Activated T-cell treated with anti-CD3 and anti-CD28 coated beads, Interleukin-2, amount 50 U/mL, for 4 hours (primary cell): Measurements from ENCODE around the gene MYLK4. TPM values are rescaled to one million over a fixed set of nuclear protein-coding genes. Genes with fewer than 3 reads are reported as not detected.

Source experiments
- ATAC-seq, 2 donors: fragments of 200-7000 bp; cut with Tn5 transposase; one replicate each; pipeline ENCODE4 v1.10.0; 2021
- DNase-seq: peaks from one replicate; pipeline ENCODE4 v3.0.0-alpha.2; 2020
- H3K27me3 Mint-ChIP-seq: one replicate; pipeline ENCODE4 v1.8.0; 2021; ENCODE audit warnings: low read depth, mixed read lengths
- H3K36me3 Mint-ChIP-seq: one replicate; pipeline ENCODE4 v1.8.0; 2022; ENCODE audit warnings: mixed read lengths; ENCODE audit not compliant: insufficient read depth
- H3K4me1 Mint-ChIP-seq: one replicate; pipeline ENCODE4 v1.8.0; 2021; ENCODE audit warnings: low read depth, mixed read lengths
- H3K4me3 Mint-ChIP-seq: one replicate; pipeline ENCODE4 v1.8.0; 2021; ENCODE audit warnings: mild to moderate bottlenecking, moderate library complexity, mixed read lengths
- H3K9me3 Mint-ChIP-seq: one replicate; pipeline ENCODE4 v1.8.0; 2021; ENCODE audit warnings: mixed read lengths
- total RNA-seq, 3 donors: library from RNA; stranded (reverse); gene quantifications; one replicate each; pipeline ENCODE4 v1.2.1, GENCODE V29; 2021

The MYLK4 gene
- total RNA-seq, 3 donors from 2014 or later: 0.08 to 0.18 (median 0.11) TPM

DNA sequence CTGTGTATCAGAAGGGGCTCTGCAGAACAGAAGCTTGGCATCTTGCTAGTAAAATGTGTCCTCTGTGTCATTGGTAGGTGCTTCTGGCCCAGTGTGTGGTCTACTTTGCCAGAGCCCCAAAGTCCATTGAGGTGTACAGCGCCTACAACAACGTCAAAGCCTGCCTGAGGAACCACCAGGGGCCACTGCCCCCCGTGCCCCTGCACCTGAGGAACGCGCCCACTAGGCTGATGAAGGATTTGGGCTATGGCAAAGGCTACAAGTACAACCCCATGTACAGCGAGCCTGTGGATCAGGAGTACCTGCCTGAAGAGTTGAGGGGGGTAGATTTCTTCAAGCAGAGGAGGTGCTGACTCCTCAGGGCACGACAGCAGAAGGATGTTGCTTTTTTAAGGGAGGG lies 34.2 kb upstream of the MYLK4 start:
- Mint-ChIP-seq H3K27me3 (no peaks in the 10 kb centered on the region), H3K36me3 (peaks cover 29% of the 10 kb centered on the region), H3K4me3 (no peak overlapping the region), H3K4me1 (peaks cover 6% of the 10 kb centered on the region), H3K9me3 (no peaks in the 10 kb centered on the region)
- no peak for ATAC-seq
- no peak for DNase-seq

DNA sequence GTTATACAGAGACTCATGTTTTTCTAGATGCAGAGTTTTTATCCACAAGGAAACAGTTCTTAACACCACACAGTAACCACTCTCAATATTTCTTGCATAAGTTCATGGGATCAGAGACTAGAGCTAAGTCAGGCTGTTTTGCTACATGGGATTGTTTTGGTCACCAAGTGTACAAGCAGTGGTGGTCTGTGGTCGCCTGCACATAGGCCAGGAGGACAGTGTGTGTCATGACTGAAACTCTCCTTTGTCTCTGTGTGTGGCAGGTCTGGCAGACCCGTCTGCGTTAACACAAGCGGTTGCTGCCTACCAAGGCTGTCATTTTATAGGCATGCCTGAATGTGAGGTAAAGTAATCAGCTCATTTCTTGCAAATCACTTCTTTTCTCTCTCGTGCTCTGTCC lies 33.3 kb upstream of the MYLK4 start:
- no peaks in the 10 kb centered on the region for H3K27me3 Mint-ChIP-seq
- H3K36me3 Mint-ChIP-seq: peaks cover 35% of the 10 kb centered on the region
- peaks cover 5% of the 10 kb centered on the region for H3K4me1 Mint-ChIP-seq
- no peaks in the 10 kb centered on the region for H3K9me3 Mint-ChIP-seq
- no peak overlapping the region for H3K4me3 Mint-ChIP-seq
- DNase-seq: no peak
- ATAC-seq: no peak

DNA sequence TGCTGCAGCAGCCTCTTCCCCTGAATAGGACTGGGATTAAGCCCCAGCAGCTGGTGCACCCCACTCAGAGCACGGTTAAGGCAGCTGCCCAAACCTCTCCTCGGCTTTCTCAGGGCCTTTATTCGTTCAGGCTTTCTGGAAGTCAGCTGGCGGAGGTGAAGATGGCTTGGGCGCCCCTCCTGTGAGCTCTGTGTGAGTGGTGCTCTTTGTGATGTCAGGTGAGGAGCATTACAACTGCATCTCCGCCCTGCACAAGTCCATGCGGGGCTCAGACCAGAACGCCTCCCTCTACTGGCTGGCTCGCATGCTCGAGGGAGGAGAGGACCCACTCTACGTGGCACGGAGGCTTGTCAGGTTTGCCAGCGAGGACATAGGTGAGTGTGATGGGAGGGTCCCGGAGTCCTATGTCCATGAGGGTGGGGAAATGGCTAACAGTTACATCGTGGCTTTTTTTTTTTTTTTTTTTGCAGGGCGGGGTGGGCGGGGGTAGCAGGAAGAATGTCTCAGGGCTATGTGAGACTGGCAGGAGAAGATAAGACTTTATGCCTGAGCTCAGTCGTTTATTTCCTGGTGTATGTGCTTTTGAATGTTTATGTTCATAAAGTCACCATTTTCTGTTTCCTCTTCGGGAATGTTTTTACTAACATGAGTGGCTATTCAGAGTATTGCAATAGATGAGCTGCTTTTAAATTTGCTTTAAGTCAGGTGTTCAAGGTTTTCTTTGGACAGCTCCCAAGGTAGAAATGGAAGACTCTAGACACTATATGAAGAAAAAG lies 32.7 kb upstream of the MYLK4 start:
- Mint-ChIP-seq H3K36me3 (peaks cover 39% of the 10 kb centered on the region), H3K9me3 (no peaks in the 10 kb centered on the region), H3K27me3 (no peaks in the 10 kb centered on the region), H3K4me1 (peaks cover 5% of the 10 kb centered on the region), H3K4me3 (no peak overlapping the region)
- no peak for DNase-seq
- no peak for ATAC-seq

DNA sequence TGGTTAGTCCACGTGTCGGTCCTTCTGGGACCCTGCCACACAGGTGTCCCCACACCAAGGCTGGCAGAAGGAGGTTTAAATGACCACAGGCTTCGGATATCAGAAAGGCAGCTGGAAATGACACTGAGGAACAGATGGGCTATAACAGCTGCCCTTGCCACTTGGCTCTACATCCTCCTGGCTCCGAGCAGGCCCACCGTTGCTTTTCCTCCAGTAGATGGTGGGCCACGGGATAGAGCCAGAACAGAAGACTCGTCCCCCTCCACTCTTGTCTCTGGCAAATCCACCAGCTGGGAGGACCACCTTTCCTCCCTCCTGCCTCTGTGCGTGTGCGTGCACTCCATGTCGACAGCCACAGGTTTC lies 32.1 kb upstream of the MYLK4 start:
- H3K36me3 Mint-ChIP-seq: peaks cover 37% of the 10 kb centered on the region
- no peak overlapping the region for H3K4me3 Mint-ChIP-seq
- no peaks in the 10 kb centered on the region for H3K27me3 Mint-ChIP-seq
- ATAC-seq (no peak), DNase-seq (no peak)
- H3K4me1 Mint-ChIP-seq: peaks cover 5% of the 10 kb centered on the region
- no peaks in the 10 kb centered on the region for H3K9me3 Mint-ChIP-seq

DNA sequence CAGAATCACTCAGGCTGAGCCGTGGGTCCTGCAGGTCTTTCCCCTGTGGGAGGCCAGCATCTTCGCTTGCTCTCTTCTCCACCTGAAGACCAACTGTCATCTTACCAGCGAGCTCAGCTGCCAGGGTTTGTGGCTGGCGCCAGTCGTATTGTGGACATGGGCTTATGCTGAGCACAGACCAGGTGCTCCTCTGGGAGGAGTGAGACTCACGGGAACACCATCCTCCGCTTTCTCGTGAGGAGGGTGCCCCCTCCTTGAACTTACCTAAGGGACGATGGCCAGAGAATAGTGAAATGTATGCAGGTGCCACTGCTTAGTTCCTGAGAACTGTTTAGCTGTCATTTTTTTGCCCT lies 31.6 kb upstream of the MYLK4 start:
- H3K4me1 Mint-ChIP-seq: peaks cover 7% of the 10 kb centered on the region
- H3K9me3 Mint-ChIP-seq: no peaks in the 10 kb centered on the region
- ATAC-seq: no peak
- H3K27me3 Mint-ChIP-seq: no peaks in the 10 kb centered on the region
- no peak for DNase-seq
- H3K4me3 Mint-ChIP-seq: no peak overlapping the region
- H3K36me3 Mint-ChIP-seq: peaks cover 32% of the 10 kb centered on the region

DNA sequence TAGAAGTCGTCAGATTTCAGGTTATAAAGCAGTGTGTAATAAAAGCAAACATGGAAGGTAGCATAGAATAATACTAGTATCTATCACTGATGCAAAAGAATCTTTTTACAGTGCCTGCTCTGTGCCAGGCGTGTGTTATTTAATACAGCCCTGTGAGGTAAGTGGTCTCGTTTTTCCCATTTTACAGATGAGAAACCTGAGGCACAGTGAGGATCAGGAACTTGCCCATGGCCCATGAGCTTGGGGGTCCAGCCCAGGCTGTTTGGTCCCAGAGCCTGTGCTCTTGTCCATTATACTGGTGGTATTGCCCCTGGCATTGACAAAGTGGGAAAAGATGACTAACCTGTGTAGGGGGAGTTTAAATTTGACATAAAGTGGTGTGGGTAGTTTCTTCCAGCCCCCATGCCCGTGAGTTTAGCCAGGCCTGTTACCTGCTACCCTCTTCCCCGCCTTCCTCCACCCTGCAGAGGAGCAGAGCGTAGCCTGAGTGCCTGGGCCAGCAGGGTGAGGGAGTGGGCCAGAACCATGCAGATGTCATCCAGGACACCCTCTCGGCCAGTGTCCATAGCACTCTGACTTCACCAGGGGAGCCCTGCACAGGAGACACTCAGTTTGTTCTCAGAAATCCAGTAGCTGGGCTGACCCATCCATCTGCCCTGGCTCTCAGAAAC lies 31.1 kb upstream of the MYLK4 start:
- Mint-ChIP-seq H3K4me3 (no peak overlapping the region), H3K4me1 (peaks cover 6% of the 10 kb centered on the region), H3K9me3 (no peaks in the 10 kb centered on the region), H3K36me3 (peaks cover 29% of the 10 kb centered on the region), H3K27me3 (no peaks in the 10 kb centered on the region)
- no peak for DNase-seq
- ATAC-seq: no peak

DNA sequence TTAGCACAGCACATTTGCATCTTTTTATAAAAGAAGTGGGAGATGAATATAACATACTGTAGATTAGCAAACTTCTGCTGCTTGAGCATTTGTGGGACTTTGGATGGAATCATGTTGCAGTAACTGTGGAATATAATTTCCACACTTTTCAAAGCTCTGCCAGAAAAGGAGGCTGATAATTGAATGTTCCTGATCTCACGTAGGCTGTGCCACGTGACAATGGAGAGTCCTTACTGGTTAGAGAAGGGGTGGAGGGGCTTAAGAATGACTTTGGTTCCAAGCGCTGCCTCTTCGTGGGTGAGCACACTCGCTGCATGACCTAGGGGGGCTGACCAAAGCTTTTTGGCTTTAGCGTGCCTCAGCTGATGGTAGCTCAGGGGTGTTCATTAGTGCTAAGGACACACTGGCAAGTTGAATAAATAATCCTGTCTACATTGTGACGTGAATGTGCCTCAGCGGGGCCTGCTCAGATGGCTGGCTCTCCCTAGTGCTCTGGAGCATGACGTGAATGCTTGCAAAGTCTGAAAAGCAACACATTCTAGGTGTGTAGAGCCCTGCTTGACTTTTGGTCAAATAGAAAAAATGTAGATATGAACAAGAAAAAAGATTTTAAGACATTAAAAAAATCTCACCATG lies 29.5 kb upstream of the MYLK4 start:
- ATAC-seq (no peak), DNase-seq (no peak)
- no peaks in the 10 kb centered on the region for H3K9me3 Mint-ChIP-seq
- no peak overlapping the region for H3K4me3 Mint-ChIP-seq
- no peaks in the 10 kb centered on the region for H3K27me3 Mint-ChIP-seq
- peaks cover 12% of the 10 kb centered on the region for H3K4me1 Mint-ChIP-seq
- peaks cover 34% of the 10 kb centered on the region for H3K36me3 Mint-ChIP-seq

DNA sequence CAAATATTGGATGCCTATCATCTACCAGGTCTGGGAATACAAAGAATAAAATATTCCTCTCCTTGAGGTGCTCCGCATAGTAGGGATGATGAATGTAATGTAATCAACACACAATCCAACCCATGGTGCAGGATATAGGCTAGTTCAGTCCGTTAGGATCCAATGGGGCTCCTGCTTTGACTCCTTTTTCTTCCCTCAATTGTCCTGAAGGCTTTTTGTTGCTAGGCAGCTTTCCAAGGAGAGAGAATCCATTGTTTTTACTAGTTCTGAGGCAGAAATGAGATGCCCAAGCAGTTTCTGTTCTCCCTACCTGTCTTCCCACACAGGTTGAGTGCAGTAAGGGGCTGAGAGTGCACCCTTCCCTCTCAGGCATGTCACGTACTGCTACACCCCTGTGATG lies 26.5 kb upstream of the MYLK4 start:
- no peaks in the 10 kb centered on the region for H3K9me3 Mint-ChIP-seq
- ATAC-seq (no peak), DNase-seq (no peak)
- H3K4me3 Mint-ChIP-seq: no peak overlapping the region
- peaks cover 32% of the 10 kb centered on the region for H3K36me3 Mint-ChIP-seq
- no peaks in the 10 kb centered on the region for H3K27me3 Mint-ChIP-seq
- H3K4me1 Mint-ChIP-seq: peaks cover 23% of the 10 kb centered on the region

DNA sequence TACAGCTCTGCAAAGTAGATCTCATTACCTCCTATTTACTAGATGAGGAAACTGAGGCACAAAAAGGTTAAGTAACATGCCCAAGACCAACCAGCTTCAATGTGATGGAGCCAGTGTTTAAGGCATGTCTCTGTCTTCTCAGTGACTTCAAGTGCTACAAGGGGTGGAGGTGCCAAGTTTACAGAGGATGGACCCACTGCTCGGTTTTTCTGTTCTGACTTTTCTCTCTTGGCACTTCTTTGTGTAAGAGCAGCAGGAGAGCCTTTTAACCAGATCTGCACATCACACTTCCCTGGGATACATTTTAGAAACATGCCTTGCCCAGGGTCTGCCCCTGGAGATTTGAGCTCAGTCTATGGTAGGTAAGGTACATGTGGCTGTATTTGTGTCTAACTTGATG lies 24.3 kb upstream of the MYLK4 start:
- ATAC-seq (no peak), DNase-seq (no peak)
- peaks cover 36% of the 10 kb centered on the region for H3K4me1 Mint-ChIP-seq
- no peaks in the 10 kb centered on the region for H3K9me3 Mint-ChIP-seq
- peaks cover 33% of the 10 kb centered on the region for H3K36me3 Mint-ChIP-seq
- no peaks in the 10 kb centered on the region for H3K27me3 Mint-ChIP-seq
- H3K4me3 Mint-ChIP-seq: no peak overlapping the region

DNA sequence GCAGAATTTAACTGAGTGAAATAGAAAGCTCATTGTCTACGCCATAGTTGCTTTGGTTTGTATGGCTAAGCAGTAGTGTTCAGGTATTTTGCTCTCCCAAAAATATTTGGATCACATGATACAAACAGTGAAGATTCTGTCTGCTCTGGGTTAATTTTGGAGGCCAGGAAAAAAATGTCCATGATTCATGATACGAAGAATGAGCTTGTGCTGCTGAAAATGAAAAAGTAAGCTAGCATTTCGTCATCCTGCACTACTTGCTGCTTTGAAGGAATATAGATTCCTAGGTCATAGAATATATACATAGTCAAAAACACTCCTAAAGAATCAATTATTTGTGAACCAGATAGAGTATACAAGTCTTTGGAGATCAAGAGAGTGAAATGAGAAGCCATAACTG lies 22.7 kb upstream of the MYLK4 start:
- Mint-ChIP-seq H3K27me3 (no peaks in the 10 kb centered on the region), H3K36me3 (peaks cover 27% of the 10 kb centered on the region), H3K4me3 (no peak overlapping the region), H3K4me1 (peaks cover 47% of the 10 kb centered on the region), H3K9me3 (no peaks in the 10 kb centered on the region)
- ATAC-seq (no peak), DNase-seq (no peak)

DNA sequence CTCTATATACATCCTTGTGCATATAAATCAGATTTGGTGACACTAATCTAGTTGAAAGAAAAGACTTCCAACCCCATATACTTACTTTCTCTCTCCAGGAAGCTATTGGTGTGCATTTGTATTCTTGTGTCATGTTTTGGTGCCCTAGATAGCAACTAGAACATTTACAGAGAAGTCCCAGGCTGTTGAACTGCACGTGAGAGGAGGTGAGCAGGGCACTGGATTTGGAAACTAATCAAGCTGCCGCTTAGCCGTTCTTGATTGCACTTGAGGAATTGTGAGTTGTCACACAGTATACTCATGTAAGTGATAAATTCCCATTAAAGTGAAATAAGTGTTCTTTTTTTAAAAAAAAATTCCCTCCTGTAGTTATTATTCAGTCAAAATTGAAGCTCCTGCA lies 22.1 kb upstream of the MYLK4 start:
- no peak for ATAC-seq
- H3K4me1 Mint-ChIP-seq: peaks cover 53% of the 10 kb centered on the region
- H3K9me3 Mint-ChIP-seq: no peaks in the 10 kb centered on the region
- H3K36me3 Mint-ChIP-seq: peaks cover 28% of the 10 kb centered on the region
- H3K27me3 Mint-ChIP-seq: no peaks in the 10 kb centered on the region
- DNase-seq: no peak
- H3K4me3 Mint-ChIP-seq: no peak overlapping the region

DNA sequence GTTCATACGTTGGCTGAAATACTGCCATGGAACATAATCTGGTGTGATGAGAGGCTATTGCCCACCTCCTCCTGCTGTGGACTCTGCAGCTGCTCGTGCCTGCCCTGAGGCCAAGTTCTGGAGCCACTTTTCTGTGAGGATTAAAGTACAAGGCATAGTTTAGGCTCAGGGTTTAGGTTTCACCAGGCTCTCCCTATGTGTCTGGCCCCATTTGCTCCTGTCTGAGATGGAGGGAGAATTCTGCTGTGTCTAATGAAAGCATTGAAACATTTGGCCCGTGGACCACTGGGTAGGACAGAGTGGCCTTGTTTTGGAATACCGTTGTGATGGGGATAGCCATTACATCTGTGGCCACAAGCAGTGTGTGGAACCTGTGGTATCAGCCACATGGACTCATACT lies 20.4 kb upstream of the MYLK4 start:
- H3K4me1 Mint-ChIP-seq: peaks cover 57% of the 10 kb centered on the region
- H3K27me3 Mint-ChIP-seq: no peaks in the 10 kb centered on the region
- ATAC-seq (no peak), DNase-seq (no peak)
- no peaks in the 10 kb centered on the region for H3K9me3 Mint-ChIP-seq
- no peak overlapping the region for H3K4me3 Mint-ChIP-seq
- peaks cover 24% of the 10 kb centered on the region for H3K36me3 Mint-ChIP-seq

DNA sequence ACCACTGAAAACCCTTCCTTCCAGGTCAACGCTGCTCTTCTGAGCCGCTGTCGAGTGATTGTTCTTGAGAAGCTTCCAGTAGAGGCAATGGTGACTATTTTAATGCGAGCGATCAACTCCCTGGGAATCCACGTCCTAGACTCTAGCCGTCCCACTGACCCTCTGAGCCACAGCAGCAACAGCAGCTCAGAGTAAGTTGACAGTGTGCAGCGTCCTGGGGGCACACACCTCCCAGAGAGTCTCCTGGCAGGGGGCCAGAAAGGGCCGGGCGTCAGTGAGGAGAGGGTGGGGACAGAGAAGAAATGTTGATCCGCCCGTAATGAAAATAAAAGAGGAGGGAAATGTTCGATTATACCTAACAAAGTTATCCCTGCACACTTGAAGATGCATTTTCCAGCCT lies 19.4 kb upstream of the MYLK4 start:
- H3K27me3 Mint-ChIP-seq: no peaks in the 10 kb centered on the region

DNA sequence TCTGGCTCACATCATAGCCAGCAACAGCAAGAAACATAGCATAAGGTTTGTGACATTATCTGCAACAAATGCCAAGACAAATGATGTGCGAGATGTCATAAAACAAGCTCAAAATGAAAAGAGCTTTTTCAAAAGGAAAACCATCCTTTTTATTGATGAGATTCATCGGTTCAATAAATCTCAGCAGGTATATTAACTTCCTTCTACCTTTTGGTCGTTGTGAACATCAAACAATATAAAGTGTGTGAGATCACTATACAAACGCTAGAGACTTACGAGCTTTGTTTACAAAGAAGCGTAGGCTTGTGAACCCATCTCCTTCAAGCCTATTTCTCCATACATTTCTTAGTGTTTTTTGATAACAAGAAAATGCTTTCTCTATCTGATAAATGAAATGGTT lies 18.0 kb upstream of the MYLK4 start:
- Mint-ChIP-seq H3K36me3 (peaks cover 20% of the 10 kb centered on the region), H3K27me3 (no peaks in the 10 kb centered on the region), H3K4me3 (peak overlapping the region; percentile 93), H3K9me3 (no peaks in the 10 kb centered on the region), H3K4me1 (peaks cover 55% of the 10 kb centered on the region)
- DNase-seq: no peak
- ATAC-seq: no peak

More for the DNA sequence above, 19.4 kb upstream of the MYLK4 start:
- Mint-ChIP-seq H3K9me3 (no peaks in the 10 kb centered on the region), H3K36me3 (peaks cover 21% of the 10 kb centered on the region), H3K4me1 (peaks cover 53% of the 10 kb centered on the region), H3K4me3 (no peak overlapping the region)
- ATAC-seq: no peak
- no peak for DNase-seq
